Measurements from ENCODE around the gene TPRX1. TPM values are rescaled to one million over a fixed set of nuclear protein-coding genes. Genes with fewer than 3 reads are reported as not detected.

TPRX1 gene
- polyA plus RNA-seq, 3 donors = not detected

- Mint-ChIP-seq H3K27me3 (ENCODE audit: low read depth in 3 of 3) (peaks cover 9 to 13% (median 11%) of the 10 kb centered on the region in 3 donors), H3K4me1 (peaks cover 3% of the 10 kb centered on the region), H3K36me3 (no peaks in the 10 kb centered on the region), H3K27ac (no peak overlapping the region), H3K9me3 (peaks cover 0 to under 1% (median 0%) of the 10 kb centered on the region in 7 donors), H3K4me3 (no peak overlapping the region)
- no peaks in the 10 kb centered on the region for H3K79me2 ChIP-seq (ENCODE audit: insufficient read depth, low read length)
- no peak overlapping the region for H3K4me2 ChIP-seq (replicated peaks; ENCODE audit: extremely low read depth, low read length, poor library complexity, severe bottlenecking)
- WGBS (ENCODE audit: insufficient coverage) = 80% methylated on average over 3 of the region's 5 CpGs
- H3K9me3 ChIP-seq (replicated peaks in 1 of 2; ENCODE audit: control insufficient read depth in 1 of 2, insufficient read depth in 1 of 2, low read length in 2 of 2) = no peaks in the 10 kb centered on the region
- H3K9ac ChIP-seq (ENCODE audit: insufficient read depth, low read length, poor library complexity, severe bottlenecking) = no peak overlapping the region
- no peak for TF ChIP-seq CTCF (IDR thresholded peaks at IDR 0.05)
- H3K27me3 ChIP-seq (ENCODE audit: control insufficient read depth in 2 of 2, insufficient read depth in 2 of 2, low read length in 2 of 2) = no peaks in the 10 kb centered on the region
- no peak for DNase-seq
- no peak overlapping the region for H3K27ac ChIP-seq (ENCODE audit: low read depth in 1 of 2, low read length in 2 of 2)
- H3K4me1 ChIP-seq (ENCODE audit: control insufficient read depth in 1 of 2, insufficient read depth in 2 of 2, low read length in 2 of 2) = no peaks in the 10 kb centered on the region
- no peak overlapping the region for H3K4me3 ChIP-seq (replicated peaks in 1 of 3; ENCODE audit: low read depth in 2 of 3, low read length in 3 of 3)
- H3K36me3 ChIP-seq (replicated peaks in 1 of 2; ENCODE audit: control insufficient read depth in 1 of 2, insufficient read depth in 2 of 2, low read length in 2 of 2) = no peaks in the 10 kb centered on the region
- intact Hi-C loops (cut with micrococcal nuclease) = no loop called here
- H4K20me1 ChIP-seq (ENCODE audit: insufficient read depth, low read length) = no peaks in the 10 kb centered on the region
- H2AFZ ChIP-seq (ENCODE audit: insufficient read depth, low read depth, low read length, poor library complexity, severe bottlenecking) = no peak overlapping the region
Observed at GRCh38 chr19:47842941-47843340, 38.6 kb upstream of the TPRX1 start.

- no peaks in the 10 kb centered on the region for H3K4me1 ChIP-seq (ENCODE audit: control insufficient read depth in 1 of 2, insufficient read depth in 2 of 2, low read length in 2 of 2)
- 58% methylated on average over 7 of the region's 10 CpGs for WGBS (ENCODE audit: insufficient coverage)
- no peak overlapping the region for H3K4me2 ChIP-seq (replicated peaks; ENCODE audit: extremely low read depth, low read length, poor library complexity, severe bottlenecking)
- no peaks in the 10 kb centered on the region for H3K27me3 ChIP-seq (ENCODE audit: control insufficient read depth in 2 of 2, insufficient read depth in 2 of 2, low read length in 2 of 2)
- H4K20me1 ChIP-seq (ENCODE audit: insufficient read depth, low read length) = no peaks in the 10 kb centered on the region
- H3K4me3 Mint-ChIP-seq = no peak overlapping the region
- no peak overlapping the region for H3K27ac ChIP-seq (ENCODE audit: low read depth in 1 of 2, low read length in 2 of 2)
- H3K9ac ChIP-seq (ENCODE audit: insufficient read depth, low read length, poor library complexity, severe bottlenecking) = no peak overlapping the region
- H3K27me3 Mint-ChIP-seq (ENCODE audit: low read depth in 3 of 3) = peaks cover 1 to 8% (median 4%) of the 10 kb centered on the region in 3 donors
- no peaks in the 10 kb centered on the region for H3K79me2 ChIP-seq (ENCODE audit: insufficient read depth, low read length)
- H3K36me3 ChIP-seq (replicated peaks in 1 of 2; ENCODE audit: control insufficient read depth in 1 of 2, insufficient read depth in 2 of 2, low read length in 2 of 2) = no peaks in the 10 kb centered on the region
- no peak overlapping the region for H2AFZ ChIP-seq (ENCODE audit: insufficient read depth, low read depth, low read length, poor library complexity, severe bottlenecking)
- H3K27ac Mint-ChIP-seq = no peak overlapping the region
- no peak overlapping the region for H3K4me3 ChIP-seq (replicated peaks in 1 of 3; ENCODE audit: low read depth in 2 of 3, low read length in 3 of 3)
- peaks cover 3% of the 10 kb centered on the region for H3K4me1 Mint-ChIP-seq
- H3K9me3 ChIP-seq (replicated peaks in 1 of 2; ENCODE audit: control insufficient read depth in 1 of 2, insufficient read depth in 1 of 2, low read length in 2 of 2) = no peaks in the 10 kb centered on the region
- no peaks in the 10 kb centered on the region for H3K9me3 Mint-ChIP-seq
- intact Hi-C loops (cut with micrococcal nuclease) = no loop called here
- no peak for DNase-seq
- H3K36me3 Mint-ChIP-seq = no peaks in the 10 kb centered on the region
- no peak for TF ChIP-seq CTCF (IDR thresholded peaks at IDR 0.05)
Observed at GRCh38 chr19:47839913-47840312, 35.6 kb upstream of the TPRX1 start.
